Epithelial cell of esophagus (primary cell): Measurements from ENCODE around the gene MARVELD1.

Experiments
- DNase-seq: peaks from one replicate; pipeline ENCODE4 v3.0.0; 2010; ENCODE audit warnings: low read depth
- H3K4me3 ChIP-seq: 2 replicates; pipeline ENCODE4 v1.5.1; 2011; ENCODE audit warnings: mild to moderate bottlenecking, low read length, control low read depth
- CTCF ChIP-seq: IDR thresholded peaks from 2 replicates; pipeline ENCODE4 v1.5.1; 2011; ENCODE audit warnings: low read depth, mild to moderate bottlenecking, low read length, control low read depth, inconsistent platforms; ENCODE audit not compliant: insufficient read depth; ENCODE audit errors: missing control alignments

The MARVELD1 gene

GRCh38 chr10:97764519-97764931 lies 51.0 kb downstream of the MARVELD1 start:
- no peak overlapping the region for H3K4me3 ChIP-seq
- no peak for TF ChIP-seq CTCF
- DNase-seq, result no peak

DNA sequence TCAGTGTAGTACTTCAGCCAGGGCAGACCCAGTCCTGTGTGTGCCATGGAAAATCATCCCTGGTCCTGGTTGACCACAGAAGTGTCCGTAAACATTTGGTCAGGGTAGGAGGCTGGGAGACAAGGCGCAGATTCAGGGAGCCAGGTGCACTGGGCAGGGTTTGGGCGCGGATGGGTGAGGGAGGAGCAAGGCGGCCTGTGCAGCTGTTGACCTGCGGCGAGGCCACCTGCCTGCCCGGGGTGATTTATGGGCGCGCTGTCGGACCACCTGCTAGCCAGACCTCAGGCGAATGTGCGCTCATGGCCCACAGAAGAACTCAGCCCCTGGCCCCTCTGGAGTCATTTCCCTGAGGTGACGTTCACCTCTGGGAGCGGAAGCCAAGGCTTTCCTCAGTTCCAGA lies 51.7 kb downstream of the MARVELD1 start:
- no peak for DNase-seq
- TF ChIP-seq CTCF, result no peak
- no peak overlapping the region for H3K4me3 ChIP-seq

DNA sequence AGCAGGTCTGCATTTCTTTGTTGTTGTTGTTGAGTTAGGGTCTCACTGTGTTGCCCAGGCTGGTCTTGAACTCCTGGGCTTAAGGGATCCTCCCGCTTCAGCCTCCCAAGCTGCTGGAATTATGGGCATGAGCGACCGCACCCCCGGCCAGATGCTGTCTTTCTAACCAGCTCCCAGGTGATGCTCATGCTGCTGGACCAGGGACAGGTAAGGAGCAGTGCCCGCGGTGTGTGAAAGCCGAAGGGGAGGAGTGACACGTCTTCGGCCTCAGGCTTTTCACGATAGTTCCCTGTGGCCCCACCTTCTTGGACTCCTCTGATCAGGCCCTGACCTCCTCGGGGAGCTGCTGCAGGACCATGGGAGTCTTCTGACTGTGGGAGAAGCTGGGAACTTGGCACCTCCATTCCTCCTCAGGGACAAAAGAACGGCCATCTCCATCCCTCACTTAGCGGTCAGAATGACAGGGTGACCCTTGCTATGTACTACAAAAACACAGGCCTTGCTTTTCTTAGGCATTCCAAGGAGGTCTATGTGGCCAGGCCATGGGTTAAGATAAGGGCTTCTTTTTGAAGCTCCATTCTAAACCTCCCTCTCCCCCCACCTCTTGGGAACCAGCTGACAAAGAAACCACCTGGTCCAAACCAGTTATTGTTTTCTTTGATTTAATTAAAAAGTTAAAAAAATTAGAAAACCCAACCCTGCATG lies 52.7 kb downstream of the MARVELD1 start:
- no peak for TF ChIP-seq CTCF
- no peak for DNase-seq
- H3K4me3 ChIP-seq, result no peak overlapping the region

GRCh38 chr10:97766996-97767924 lies 53.7 kb downstream of the MARVELD1 start:
- no peak for DNase-seq
- H3K4me3 ChIP-seq, result no peak overlapping the region
- TF ChIP-seq CTCF, result no peak
